Measurements from ENCODE around the gene FOXO3. TPM values are rescaled to one million over a fixed set of nuclear protein-coding genes. Genes with fewer than 3 reads are reported as not detected.

FOXO3 gene
- total and polyA plus RNA-seq, 2 of the 13 experiments (the other 11 are each of a cell fraction or from before 2014, with no cell fraction given) = 16.0 to 22.5 TPM

GRCh38 chr6:108558372-108559096 is 2.2 kb upstream of the FOXO3 start (continued):
- TF ChIP-seq IRF1 (CRISPR knock-in tag; IDR thresholded peaks at IDR 0.05; ENCODE audit: low read depth) (no peak), SETDB1 (CRISPR knock-in tag; IDR thresholded peaks at IDR 0.05; ENCODE audit: borderline replicate concordance) (no peak), ZMYM3 (CRISPR knock-in tag; IDR thresholded peaks at IDR 0.05) (no peak), MLLT10 (CRISPR knock-in tag; IDR thresholded peaks at IDR 0.05) (no peak), NR3C1 (CRISPR knock-in tag; IDR thresholded peaks at IDR 0.05) (no peak), ZFP37 (CRISPR knock-in tag; IDR thresholded peaks at IDR 0.05; ENCODE audit: borderline replicate concordance) (peak; percentile 67; the same call in 1 of the 2 replicates), ZBTB21 (CRISPR knock-in tag; IDR thresholded peaks at IDR 0.05) (0 out of 2 replicates have a peak, but pooled peaks have one; percentile 30), ZNF354B (CRISPR knock-in tag; IDR thresholded peaks at IDR 0.05) (no peak), AKAP8 (CRISPR knock-in tag; IDR thresholded peaks at IDR 0.05) (no peak), HMGXB3 (CRISPR knock-in tag; IDR thresholded peaks at IDR 0.05; ENCODE audit: borderline replicate concordance) (0 out of 2 replicates have a peak, but pooled peaks have one; percentile 34), ZNF30 (CRISPR knock-in tag; IDR thresholded peaks at IDR 0.05) (no peak), MIXL1 (CRISPR knock-in tag; IDR thresholded peaks at IDR 0.05) (no peak), NR1H2 (CRISPR knock-in tag; IDR thresholded peaks at IDR 0.05; ENCODE audit: borderline replicate concordance, low read depth) (no peak), ZNF24 (IDR thresholded peaks at IDR 0.05) (no peak), MAFF (IDR thresholded peaks at IDR 0.05; ENCODE audit: low read depth, low read length) (peak; percentile 34; the same call in 1 of the 2 replicates), ZNF674 (CRISPR knock-in tag; IDR thresholded peaks at IDR 0.05; ENCODE audit: low read depth) (no peak), FOXO1 (CRISPR knock-in tag; IDR thresholded peaks at IDR 0.05) (peak; percentile 32; the same call in 1 of the 2 replicates), ZMYM2 (CRISPR knock-in tag; IDR thresholded peaks at IDR 0.05) (no peak), TAF1 (CRISPR knock-in tag; IDR thresholded peaks at IDR 0.05) (peak; percentile 48; the same call in 1 of the 2 replicates)
- TF ChIP-seq, protein P1, sequence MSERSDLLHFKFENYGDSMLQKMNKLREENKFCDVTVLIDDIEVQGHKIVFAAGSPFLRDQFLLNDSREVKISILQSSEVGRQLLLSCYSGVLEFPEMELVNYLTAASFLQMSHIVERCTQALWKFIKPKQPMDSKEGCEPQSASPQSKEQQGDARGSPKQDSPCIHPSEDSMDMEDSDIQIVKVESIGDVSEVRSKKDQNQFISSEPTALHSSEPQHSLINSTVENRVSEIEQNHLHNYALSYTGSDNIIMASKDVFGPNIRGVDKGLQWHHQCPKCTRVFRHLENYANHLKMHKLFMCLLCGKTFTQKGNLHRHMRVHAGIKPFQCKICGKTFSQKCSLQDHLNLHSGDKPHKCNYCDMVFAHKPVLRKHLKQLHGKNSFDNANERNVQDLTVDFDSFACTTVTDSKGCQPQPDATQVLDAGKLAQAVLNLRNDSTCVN (CRISPR knock-in tag; IDR thresholded peaks at IDR 0.05; ENCODE audit: borderline replicate concordance) = 0 out of 2 replicates have a peak, but pooled peaks have one; percentile 18
- TF ChIP-seq, protein P2, sequence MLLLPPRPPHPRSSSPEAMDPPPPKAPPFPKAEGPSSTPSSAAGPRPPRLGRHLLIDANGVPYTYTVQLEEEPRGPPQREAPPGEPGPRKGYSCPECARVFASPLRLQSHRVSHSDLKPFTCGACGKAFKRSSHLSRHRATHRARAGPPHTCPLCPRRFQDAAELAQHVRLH (CRISPR knock-in tag; IDR thresholded peaks at IDR 0.05; ENCODE audit: borderline replicate concordance, low read depth) = peak; percentile 73; the same call in 1 of the 2 replicates
- TF ChIP-seq, protein P3, sequence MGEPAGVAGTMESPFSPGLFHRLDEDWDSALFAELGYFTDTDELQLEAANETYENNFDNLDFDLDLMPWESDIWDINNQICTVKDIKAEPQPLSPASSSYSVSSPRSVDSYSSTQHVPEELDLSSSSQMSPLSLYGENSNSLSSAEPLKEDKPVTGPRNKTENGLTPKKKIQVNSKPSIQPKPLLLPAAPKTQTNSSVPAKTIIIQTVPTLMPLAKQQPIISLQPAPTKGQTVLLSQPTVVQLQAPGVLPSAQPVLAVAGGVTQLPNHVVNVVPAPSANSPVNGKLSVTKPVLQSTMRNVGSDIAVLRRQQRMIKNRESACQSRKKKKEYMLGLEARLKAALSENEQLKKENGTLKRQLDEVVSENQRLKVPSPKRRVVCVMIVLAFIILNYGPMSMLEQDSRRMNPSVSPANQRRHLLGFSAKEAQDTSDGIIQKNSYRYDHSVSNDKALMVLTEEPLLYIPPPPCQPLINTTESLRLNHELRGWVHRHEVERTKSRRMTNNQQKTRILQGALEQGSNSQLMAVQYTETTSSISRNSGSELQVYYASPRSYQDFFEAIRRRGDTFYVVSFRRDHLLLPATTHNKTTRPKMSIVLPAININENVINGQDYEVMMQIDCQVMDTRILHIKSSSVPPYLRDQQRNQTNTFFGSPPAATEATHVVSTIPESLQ (CRISPR knock-in tag; conservative IDR thresholded peaks at IDR 0.05) = no peak
